ENCODE measurements around the gene ADAMTS6. TPM values are rescaled to one million over a fixed set of nuclear protein-coding genes. Genes with fewer than 3 reads are reported as not detected.
"Not testable (repeated sequence)": the region's sequence is repeated elsewhere in the genome, so short reads cannot be mapped to it uniquely, and the experiment has no call there.

Gene ADAMTS6
- total RNA-seq, 1 donor from 2014 or later: 7.1 TPM

- Mint-ChIP-seq H3K36me3 (ENCODE audit: low read depth) (no peaks in the 10 kb centered on the region), H3K4me3 (no peak overlapping the region), H3K27ac (ENCODE audit: unreplicated experiment) (no peak overlapping the region), H3K4me1 (peaks cover 6% of the 10 kb centered on the region), H3K9me3 (no peaks in the 10 kb centered on the region), H3K27me3 (ENCODE audit: low read depth) (no peaks in the 10 kb centered on the region)
- no peak for DNase-seq (ENCODE audit: low read depth, low spot score)
- TF ChIP-seq CTCF (conservative IDR thresholded peaks at IDR 0.05): no peak
Observed at GRCh38 chr5:65334077-65334476, 147.6 kb downstream of the ADAMTS6 start.

GRCh38 chr5:65332591-65332990, 149.1 kb downstream of the ADAMTS6 start:
- H3K4me3 Mint-ChIP-seq: no peak overlapping the region
- no peaks in the 10 kb centered on the region for H3K36me3 Mint-ChIP-seq (ENCODE audit: low read depth)
- H3K27me3 Mint-ChIP-seq (ENCODE audit: low read depth): no peaks in the 10 kb centered on the region
- no peak for TF ChIP-seq CTCF (conservative IDR thresholded peaks at IDR 0.05)
- no peak for DNase-seq (ENCODE audit: low read depth, low spot score)
- peaks cover 6% of the 10 kb centered on the region for H3K4me1 Mint-ChIP-seq
- H3K9me3 Mint-ChIP-seq: no peaks in the 10 kb centered on the region
- H3K27ac Mint-ChIP-seq (ENCODE audit: unreplicated experiment): no peak overlapping the region

GRCh38 chr5:65329266-65329665, 152.5 kb downstream of the ADAMTS6 start:
- DNase-seq (ENCODE audit: low read depth, low spot score): no peak
- Mint-ChIP-seq H3K4me3 (no peak overlapping the region), H3K27ac (ENCODE audit: unreplicated experiment) (no peak overlapping the region), H3K36me3 (ENCODE audit: low read depth) (no peaks in the 10 kb centered on the region), H3K4me1 (peaks cover 6% of the 10 kb centered on the region), H3K27me3 (ENCODE audit: low read depth) (no peaks in the 10 kb centered on the region), H3K9me3 (no peaks in the 10 kb centered on the region)
- TF ChIP-seq CTCF (conservative IDR thresholded peaks at IDR 0.05): no peak

GRCh38 chr5:65327582-65327981, 154.1 kb downstream of the ADAMTS6 start:
- no peaks in the 10 kb centered on the region for H3K9me3 Mint-ChIP-seq
- no peaks in the 10 kb centered on the region for H3K36me3 Mint-ChIP-seq (ENCODE audit: low read depth)
- H3K4me3 Mint-ChIP-seq: no peak overlapping the region
- H3K4me1 Mint-ChIP-seq: peaks cover 6% of the 10 kb centered on the region
- H3K27me3 Mint-ChIP-seq (ENCODE audit: low read depth): no peaks in the 10 kb centered on the region
- DNase-seq (ENCODE audit: low read depth, low spot score): no peak
- H3K27ac Mint-ChIP-seq (ENCODE audit: unreplicated experiment): no peak overlapping the region
- TF ChIP-seq CTCF (conservative IDR thresholded peaks at IDR 0.05): no peak

GRCh38 chr5:65326922-65327321, 154.8 kb downstream of the ADAMTS6 start:
- TF ChIP-seq CTCF (conservative IDR thresholded peaks at IDR 0.05): no peak
- Mint-ChIP-seq H3K4me3 (no peak overlapping the region), H3K27me3 (ENCODE audit: low read depth) (no peaks in the 10 kb centered on the region), H3K4me1 (peaks cover 6% of the 10 kb centered on the region), H3K9me3 (no peaks in the 10 kb centered on the region), H3K36me3 (ENCODE audit: low read depth) (no peaks in the 10 kb centered on the region), H3K27ac (ENCODE audit: unreplicated experiment) (no peak overlapping the region)
- no peak for DNase-seq (ENCODE audit: low read depth, low spot score)

- no peaks in the 10 kb centered on the region for H3K36me3 Mint-ChIP-seq (ENCODE audit: low read depth)
- no peaks in the 10 kb centered on the region for H3K27me3 Mint-ChIP-seq (ENCODE audit: low read depth)
Observed at GRCh38 chr5:65324226-65324625, 157.5 kb downstream of the ADAMTS6 start.

GRCh38 chr5:65320704-65321103, 161.0 kb downstream of the ADAMTS6 start:
- not testable (repeated sequence) for DNase-seq (ENCODE audit: low read depth, low spot score); H3K27me3 Mint-ChIP-seq (ENCODE audit: low read depth); H3K9me3 Mint-ChIP-seq; H3K4me1 Mint-ChIP-seq; H3K4me3 Mint-ChIP-seq; H3K27ac Mint-ChIP-seq (ENCODE audit: unreplicated experiment); H3K36me3 Mint-ChIP-seq (ENCODE audit: low read depth)

More at GRCh38 chr5:65324226-65324625, 157.5 kb downstream of the ADAMTS6 start:
- no peak for DNase-seq (ENCODE audit: low read depth, low spot score)
- Mint-ChIP-seq H3K4me3 (no peak overlapping the region), H3K4me1 (peaks cover 2% of the 10 kb centered on the region), H3K9me3 (no peaks in the 10 kb centered on the region), H3K27ac (ENCODE audit: unreplicated experiment) (no peak overlapping the region)
- TF ChIP-seq CTCF (conservative IDR thresholded peaks at IDR 0.05): no peak

All from neural crest cell (in vitro differentiated cells).